ENCODE data around the gene TPST1.
"Not testable (repeated sequence)": the region's sequence is repeated elsewhere in the genome, so short reads cannot be mapped to it uniquely, and the experiment has no call there.

Gene TPST1

DNA sequence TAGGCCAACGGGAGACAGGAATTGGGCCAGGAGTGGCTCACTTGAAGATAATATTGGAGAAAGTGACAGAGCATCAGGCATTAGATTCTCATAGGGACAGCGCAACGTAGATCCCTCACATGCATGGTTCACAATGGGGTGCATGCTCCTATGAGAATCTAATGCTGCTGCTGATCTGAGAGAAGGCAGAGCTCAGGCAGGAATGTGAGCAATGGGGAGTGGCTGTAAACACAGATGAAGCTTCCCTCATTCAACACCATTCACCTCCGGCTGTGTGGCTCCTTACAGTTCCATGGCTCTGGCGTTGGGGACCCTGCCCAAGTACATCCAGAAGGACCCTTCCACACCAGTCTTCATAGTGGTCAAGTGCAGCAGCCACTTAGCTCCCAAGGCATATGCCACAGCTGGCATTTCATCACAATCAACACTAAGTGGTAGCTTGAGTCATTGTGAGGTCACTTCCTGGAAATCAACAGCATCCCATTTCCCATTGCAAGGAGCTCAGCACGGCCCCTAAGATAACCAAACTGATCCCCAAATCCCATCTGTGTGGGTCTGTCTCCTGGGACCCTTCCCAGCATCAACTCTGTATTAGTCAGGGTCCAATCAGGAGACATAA lies 174.5 kb downstream of the TPST1 start:
- DNase-seq (ENCODE audit: low spot score) = no peak

GRCh38 chr7:66380272-66380888 lies 175.2 kb downstream of the TPST1 start:
- DNase-seq (ENCODE audit: low spot score) = no peak

DNA sequence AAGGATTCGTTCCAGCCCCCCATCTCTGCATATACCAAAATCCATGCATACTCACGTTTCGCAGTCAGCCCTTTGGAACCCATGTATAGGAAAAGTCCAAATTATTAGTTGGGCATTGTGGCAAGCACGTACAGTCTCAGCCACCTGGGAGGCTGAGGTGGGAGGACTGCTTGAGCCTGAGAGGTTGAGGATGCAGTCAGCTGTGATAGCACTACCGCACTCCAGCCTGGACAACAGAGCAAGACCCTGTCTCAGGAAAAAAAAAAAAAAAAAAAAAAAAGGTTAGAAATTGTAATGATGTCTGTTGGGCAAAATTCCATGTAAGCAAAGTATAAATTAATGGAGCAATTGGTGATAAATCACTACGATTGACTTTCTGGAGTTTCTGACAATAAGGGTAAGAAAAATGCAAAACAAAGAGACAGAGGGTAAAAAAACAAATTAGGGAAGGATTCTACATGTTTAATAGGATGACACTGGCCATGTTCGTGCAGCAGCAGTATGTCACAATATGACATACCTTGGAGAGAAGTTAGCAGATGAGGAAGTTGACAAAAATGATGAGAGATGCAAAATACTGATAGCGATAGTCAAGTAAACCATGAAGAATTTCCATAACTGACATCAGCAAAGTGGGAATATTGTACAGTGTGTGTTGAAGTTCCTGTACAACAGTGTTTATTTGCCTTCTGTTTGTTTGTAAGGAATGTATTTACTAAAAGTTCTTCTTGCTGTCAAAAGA lies 177.2 kb downstream of the TPST1 start:
- not testable (repeated sequence) for DNase-seq (ENCODE audit: low spot score)

- not testable (repeated sequence) for DNase-seq (ENCODE audit: low spot score)
Observed at GRCh38 chr7:66385191-66385905, 180.2 kb downstream of the TPST1 start.

DNA sequence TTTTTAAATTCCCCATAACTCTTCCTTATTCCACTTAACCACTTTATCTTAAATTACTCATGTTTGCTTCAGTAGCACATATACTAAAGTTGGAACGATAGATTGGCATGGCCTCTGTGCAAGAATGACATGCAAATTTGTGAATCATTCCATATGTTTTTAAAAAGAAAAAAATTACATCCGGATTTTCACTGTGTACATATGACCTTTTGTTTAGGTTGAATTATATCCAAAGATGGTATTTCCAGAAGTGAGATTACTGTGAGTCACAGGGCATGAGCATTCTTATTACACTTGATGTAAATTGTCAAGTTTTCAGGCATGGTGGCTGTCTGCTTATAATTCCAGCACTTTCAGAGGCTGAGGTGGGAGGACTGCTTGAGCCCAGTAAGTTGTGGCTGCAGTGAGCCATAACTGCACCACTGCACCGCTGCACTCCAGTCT lies 190.0 kb downstream of the TPST1 start:
- not testable (repeated sequence) for DNase-seq (ENCODE audit: low spot score)

- DNase-seq (ENCODE audit: low spot score) = not testable (repeated sequence)
Observed at GRCh38 chr7:66396052-66396451, 190.9 kb downstream of the TPST1 start.

- not testable (repeated sequence) for DNase-seq (ENCODE audit: low spot score)
Observed at GRCh38 chr7:66398841-66399240, 193.7 kb downstream of the TPST1 start.

GRCh38 chr7:66399566-66399965 lies 194.4 kb downstream of the TPST1 start:
- DNase-seq (ENCODE audit: low spot score) = no peak

GRCh38 chr7:66400400-66400799 lies 195.3 kb downstream of the TPST1 start:
- no peak for DNase-seq (ENCODE audit: low spot score)

DNA sequence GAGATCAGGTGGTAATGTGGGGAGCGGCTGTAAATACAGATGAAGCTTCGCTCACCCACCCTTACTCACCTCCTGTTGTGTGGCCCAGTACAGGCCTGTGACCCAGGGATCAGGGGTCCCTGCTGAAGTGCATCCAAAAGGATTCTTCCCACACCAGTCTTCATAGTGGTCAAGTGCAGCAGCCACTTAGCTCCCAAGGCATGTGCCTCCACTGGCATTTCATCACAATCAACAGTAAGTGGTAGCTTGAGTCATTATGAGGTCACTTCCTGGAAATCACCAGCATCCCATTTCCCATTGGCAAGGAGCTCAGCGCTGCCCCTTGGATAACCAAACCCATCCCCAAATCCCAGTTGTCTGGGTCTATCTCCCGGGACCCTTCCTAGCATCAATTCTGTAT lies 196.0 kb downstream of the TPST1 start:
- DNase-seq (ENCODE audit: low spot score) = not testable (repeated sequence)

DNA sequence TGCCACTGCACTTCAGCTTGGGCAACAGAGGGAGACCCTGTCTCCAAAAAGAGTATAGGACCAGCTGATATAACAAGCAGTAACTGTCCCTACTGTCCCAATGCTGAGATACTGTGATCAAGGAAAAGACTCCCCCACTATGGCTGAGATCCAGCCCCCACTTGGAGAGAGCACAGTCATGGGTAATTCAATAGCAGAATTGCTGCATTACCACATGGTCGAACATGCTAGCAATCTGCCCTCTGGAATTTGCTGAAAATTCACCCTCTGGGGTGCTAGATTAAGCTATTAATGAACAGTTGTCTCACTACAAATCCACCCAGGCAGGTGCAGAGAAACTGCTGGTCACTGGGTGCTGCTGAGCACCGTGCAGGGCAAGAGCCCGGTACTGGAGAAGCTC lies 196.8 kb downstream of the TPST1 start:
- not testable (repeated sequence) for DNase-seq (ENCODE audit: low spot score)

- no peak for DNase-seq (ENCODE audit: low spot score)
Observed at GRCh38 chr7:66403564-66403963, 198.4 kb downstream of the TPST1 start.

DNA sequence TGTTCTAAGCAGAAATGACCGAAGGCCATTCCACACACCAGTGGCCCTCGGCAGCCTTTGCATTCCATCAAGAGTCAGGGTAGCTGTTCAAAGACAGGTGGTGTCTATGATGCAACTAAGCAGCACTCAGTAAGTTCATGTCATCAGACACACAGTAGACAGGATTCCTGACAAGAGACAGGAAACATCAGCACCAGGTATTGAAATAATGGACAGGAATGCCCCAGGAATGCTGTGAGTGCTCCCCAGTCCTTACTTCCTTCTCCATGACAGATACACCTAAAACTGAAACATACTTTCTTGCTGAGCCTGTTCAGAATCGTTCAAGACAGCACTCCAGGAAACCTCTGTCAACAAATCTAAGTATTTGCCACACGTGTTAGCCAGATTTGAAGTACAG lies 204.4 kb downstream of the TPST1 start:
- no peak for DNase-seq (ENCODE audit: low spot score)

Data from SW480 (cell line).